ENCODE measurements around the gene RHOV.

- no peak for TF ChIP-seq ELK1 (IDR thresholded peaks at IDR 0.05; ENCODE audit: low read depth, low read length)
- no peak for TF ChIP-seq CEBPB (IDR thresholded peaks at IDR 0.05; ENCODE audit: borderline replicate concordance in 1 of 2, low read depth in 2 of 2, low read length in 2 of 2)
- no peak for TF ChIP-seq ZNF274 (IDR thresholded peaks at IDR 0.05; ENCODE audit: insufficient read depth, insufficient read length)
- TF ChIP-seq PAX8 (IDR thresholded peaks at IDR 0.05): no peak
- no peak for TF ChIP-seq ZBTB11 (CRISPR knock-in tag; IDR thresholded peaks at IDR 0.05)
- TF ChIP-seq EP300 (IDR thresholded peaks at IDR 0.05; ENCODE audit: borderline replicate concordance in 1 of 2, control insufficient read depth in 1 of 2, low read depth in 2 of 2, low read length in 2 of 2): no peak
- no peak for TF ChIP-seq SRF (IDR thresholded peaks at IDR 0.05; ENCODE audit: low read depth in 2 of 2, low read length in 2 of 2)
Measured at GRCh38 chr15:40829115-40829514, 44.9 kb downstream of the RHOV start.
